Ascending aorta (tissue), 2 donors: Measurements from ENCODE around the gene VSIR. TPM values are rescaled to one million over a fixed set of nuclear protein-coding genes. Genes with fewer than 3 reads are reported as not detected.

ENCODE experiments used
- DNase-seq, 2 donors: peaks; one replicate each; pipeline ENCODE4 v3.0.0-alpha.2; 2019; ENCODE audit warnings: low spot score in 2 of 2
- H3K27ac ChIP-seq, 2 donors: fragments of 200-600 bp; sonication (generic); one replicate each; pipeline ENCODE4 v1.5.1; 2016 to 2017; ENCODE audit warnings: mild to moderate bottlenecking in 1 of 2
- H3K27me3 ChIP-seq: fragments of 200-600 bp; sonication (generic); one replicate; pipeline ENCODE4 v1.5.1; 2017
- H3K36me3 ChIP-seq, 2 donors: fragments of 200-600 bp; sonication (generic); one replicate each; pipeline ENCODE4 v1.5.1; 2016
- H3K4me1 ChIP-seq, 2 donors: fragments of 200-600 bp; sonication (generic); one replicate each; pipeline ENCODE4 v1.5.1; 2016 to 2017; ENCODE audit warnings: mild to moderate bottlenecking in 1 of 2
- H3K4me3 ChIP-seq, 2 donors: fragments of 200-600 bp; sonication (generic); one replicate each; pipeline ENCODE4 v1.5.1; 2016 to 2017; ENCODE audit warnings: mild to moderate bottlenecking in 1 of 2
- H3K9me3 ChIP-seq, 2 donors: fragments of 200-600 bp; sonication (generic); one replicate each; pipeline ENCODE4 v1.5.1; 2016
- intact Hi-C: fragments of 100-400 bp; cut with DNase I; formaldehyde crosslinking; loops from one replicate; pipeline ENCODE4 v1.15.1; 2023
- total RNA-seq: library from RNA; depleted of rRNA; stranded (reverse); fragments of >200 nt; gene quantifications from one replicate; pipeline ENCODE4 v1.1.0, GENCODE V29; 2016
- TF ChIP-seq, protein P1 (sequence below), 3 experiments: fragments of 200-600 bp in 2 of 3; fragments of 450-650 bp in 1 of 3; sonication (generic) in 2 of 3; IDR thresholded peaks; one replicate each; pipeline ENCODE4 v1.5.1; 2016 to 2019; ENCODE audit warnings: antibody characterized with exemption in 3 of 3, mild to moderate bottlenecking in 1 of 3, moderate library complexity in 1 of 3

Gene VSIR
- total RNA-seq, 1 donor from 2014 or later, result 193 TPM

DNA sequence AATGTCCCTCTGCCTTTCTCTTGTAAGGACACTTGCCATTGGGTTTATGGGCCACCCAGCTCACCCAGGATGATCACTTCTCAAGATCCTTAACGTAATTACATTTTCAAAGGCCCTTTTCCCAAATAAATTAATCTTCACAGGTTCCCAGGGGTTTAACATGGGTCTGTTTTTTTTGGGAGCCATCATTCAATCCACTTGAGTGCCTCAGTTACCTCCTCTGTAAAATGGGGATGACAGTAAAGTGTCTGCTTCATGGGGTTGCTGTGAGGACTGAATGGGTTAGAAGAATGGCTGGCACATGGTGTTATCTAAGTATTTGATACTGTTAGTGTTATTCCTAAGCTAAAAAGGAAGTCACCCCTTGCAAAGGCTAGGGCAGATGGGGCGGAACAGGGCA, 61.1 kb downstream of the VSIR start:
- no peak for DNase-seq
- Histone ChIP-seq H3K27me3 (no peaks in the 10 kb centered on the region), H3K4me1 (peaks cover 18 to 31% of the 10 kb centered on the region in 2 donors), H3K27ac (peak overlapping the region; percentile 86 to 89), H3K9me3 (no peaks in the 10 kb centered on the region), H3K4me3 (no peak overlapping the region), H3K36me3 (no peaks in the 10 kb centered on the region)
- intact Hi-C loops, result loop anchor here (5.0 to 10.0 kb wide), 2 partner anchors 183 to 395 kb away; partner anchors contain the start of gene SLC29A3
- TF ChIP-seq, protein P1, sequence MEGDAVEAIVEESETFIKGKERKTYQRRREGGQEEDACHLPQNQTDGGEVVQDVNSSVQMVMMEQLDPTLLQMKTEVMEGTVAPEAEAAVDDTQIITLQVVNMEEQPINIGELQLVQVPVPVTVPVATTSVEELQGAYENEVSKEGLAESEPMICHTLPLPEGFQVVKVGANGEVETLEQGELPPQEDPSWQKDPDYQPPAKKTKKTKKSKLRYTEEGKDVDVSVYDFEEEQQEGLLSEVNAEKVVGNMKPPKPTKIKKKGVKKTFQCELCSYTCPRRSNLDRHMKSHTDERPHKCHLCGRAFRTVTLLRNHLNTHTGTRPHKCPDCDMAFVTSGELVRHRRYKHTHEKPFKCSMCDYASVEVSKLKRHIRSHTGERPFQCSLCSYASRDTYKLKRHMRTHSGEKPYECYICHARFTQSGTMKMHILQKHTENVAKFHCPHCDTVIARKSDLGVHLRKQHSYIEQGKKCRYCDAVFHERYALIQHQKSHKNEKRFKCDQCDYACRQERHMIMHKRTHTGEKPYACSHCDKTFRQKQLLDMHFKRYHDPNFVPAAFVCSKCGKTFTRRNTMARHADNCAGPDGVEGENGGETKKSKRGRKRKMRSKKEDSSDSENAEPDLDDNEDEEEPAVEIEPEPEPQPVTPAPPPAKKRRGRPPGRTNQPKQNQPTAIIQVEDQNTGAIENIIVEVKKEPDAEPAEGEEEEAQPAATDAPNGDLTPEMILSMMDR (IDR thresholded peaks at IDR 0.05), result no peak

DNA sequence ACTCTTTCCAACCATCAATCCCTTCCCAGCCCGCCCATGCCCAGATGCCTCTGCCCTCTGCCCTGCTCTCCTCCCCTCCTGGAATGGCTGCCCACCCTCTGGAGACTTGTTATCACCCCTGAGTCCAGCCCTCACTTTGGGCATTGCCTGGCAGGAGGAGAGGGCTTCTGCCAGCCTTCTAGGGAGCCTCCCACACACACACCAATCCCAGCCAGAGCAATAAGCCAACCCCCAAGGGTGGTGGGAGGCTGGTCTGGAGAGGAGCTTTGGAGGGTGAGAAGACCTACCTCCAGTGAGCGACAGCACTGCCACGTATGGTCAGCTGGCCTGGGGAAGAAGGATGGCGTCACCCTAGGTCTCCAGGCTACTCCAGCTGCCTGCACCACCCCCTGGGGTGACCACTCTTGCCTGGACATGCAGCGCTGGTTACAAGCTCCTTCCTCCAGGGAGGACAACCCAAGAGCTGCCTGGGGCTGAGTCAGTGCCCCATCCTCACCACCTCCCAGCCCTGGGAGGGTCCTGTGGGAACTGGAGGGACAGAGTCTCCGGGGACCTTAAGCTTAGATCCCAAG, 62.2 kb downstream of the VSIR start:
- TF ChIP-seq, protein P1 (IDR thresholded peaks at IDR 0.05), result no peak
- intact Hi-C loops, result loop anchor here (5.0 to 10.0 kb wide), 2 partner anchors 184 to 394 kb away; partner anchors contain the start of gene SLC29A3
- DNase-seq, result no peak
- peaks cover 18 to 30% of the 10 kb centered on the region in 2 donors for H3K4me1 ChIP-seq
- H3K27me3 ChIP-seq, result no peaks in the 10 kb centered on the region
- no peaks in the 10 kb centered on the region for H3K9me3 ChIP-seq
- peak overlapping the region in 1 of 2 donors; percentile 86 for H3K27ac ChIP-seq
- H3K36me3 ChIP-seq, result no peaks in the 10 kb centered on the region
- no peak overlapping the region for H3K4me3 ChIP-seq

DNA sequence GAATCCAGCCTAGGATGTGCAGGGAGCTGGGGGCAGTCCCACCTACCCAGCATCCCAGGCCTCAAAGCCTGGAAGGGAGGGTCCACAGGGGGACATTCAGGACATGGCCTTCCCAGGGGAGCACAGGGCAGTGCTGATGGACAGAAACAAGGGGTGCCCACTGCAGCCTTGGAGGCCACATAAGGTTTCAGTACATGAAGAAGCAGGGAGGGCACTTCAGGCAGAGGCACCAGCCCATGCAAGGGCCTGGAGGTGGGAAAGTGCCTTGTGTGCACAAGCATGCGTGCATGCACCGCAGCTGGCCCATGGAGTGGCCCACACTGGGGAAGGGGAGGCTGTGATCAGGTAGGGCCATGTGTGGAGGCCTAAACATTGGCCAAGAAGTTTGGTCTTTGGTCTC, 62.8 kb downstream of the VSIR start:
- no peaks in the 10 kb centered on the region for H3K27me3 ChIP-seq
- no peak for DNase-seq
- no peaks in the 10 kb centered on the region for H3K9me3 ChIP-seq
- no peak overlapping the region for H3K27ac ChIP-seq
- intact Hi-C loops, result loop anchor here (5.0 to 10.0 kb wide), 2 partner anchors 184 to 393 kb away; partner anchors contain the start of gene SLC29A3
- H3K36me3 ChIP-seq, result no peaks in the 10 kb centered on the region
- H3K4me1 ChIP-seq, result peaks cover 18 to 30% of the 10 kb centered on the region in 2 donors
- no peak overlapping the region for H3K4me3 ChIP-seq
- TF ChIP-seq, protein P1 (IDR thresholded peaks at IDR 0.05), result no peak

DNA sequence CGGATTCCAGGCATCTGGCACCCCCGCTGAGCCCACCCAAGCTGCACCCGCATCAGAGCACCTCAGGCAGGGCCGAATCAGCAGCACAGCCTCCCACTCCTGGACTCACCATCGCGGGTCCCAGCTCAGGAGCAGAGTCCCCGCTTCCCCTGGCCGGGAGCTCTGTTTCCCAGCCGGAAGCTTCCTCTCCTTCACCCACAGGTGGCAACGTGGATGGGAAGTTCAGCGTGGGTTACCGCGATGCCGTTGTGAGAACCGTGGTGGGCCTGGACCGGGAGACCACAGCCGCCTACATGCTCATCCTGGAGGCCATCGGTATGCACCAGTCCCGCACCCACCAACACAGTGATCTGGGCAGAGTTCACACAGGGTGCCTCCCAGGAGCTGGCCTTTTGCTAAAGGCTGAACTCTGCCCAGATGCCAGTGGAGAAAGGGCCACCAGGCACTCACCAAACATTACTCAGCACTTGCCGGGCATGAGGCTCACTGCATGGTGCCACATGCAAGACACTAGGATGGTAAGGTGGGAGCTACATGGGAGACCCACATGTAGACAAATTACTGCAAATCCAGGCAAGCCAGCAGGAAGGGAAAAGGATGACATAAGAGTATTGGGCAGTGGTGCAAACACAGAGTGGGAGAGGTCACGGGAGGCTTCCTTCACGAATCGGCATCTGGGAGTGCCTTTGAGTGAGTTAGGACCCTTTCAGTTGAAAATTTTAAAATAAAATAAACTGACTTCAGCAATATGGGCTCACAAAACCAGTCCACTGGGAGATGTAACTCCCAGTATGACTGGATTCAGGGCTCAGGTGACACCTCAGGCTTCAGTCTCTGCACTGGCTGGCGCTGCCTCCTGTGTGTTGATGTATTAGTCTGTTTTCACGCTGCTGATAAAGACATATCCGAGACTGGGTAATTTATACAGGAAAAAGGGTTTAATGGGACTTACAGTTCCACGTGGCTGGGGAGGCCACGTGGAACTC, 64.1 kb downstream of the VSIR start:
- TF ChIP-seq, protein P1 (IDR thresholded peaks at IDR 0.05), result no peak
- intact Hi-C loops, result loop anchor here (1.0 kb wide), 1 partner anchor 325 kb away; no protein-coding TSS in a partner anchor
- no peak overlapping the region for H3K27ac ChIP-seq
- no peak overlapping the region for H3K4me3 ChIP-seq
- H3K36me3 ChIP-seq, result no peaks in the 10 kb centered on the region
- no peak for DNase-seq
- H3K4me1 ChIP-seq, result peaks cover 13 to 16% of the 10 kb centered on the region in 2 donors
- no peaks in the 10 kb centered on the region for H3K9me3 ChIP-seq
- no peaks in the 10 kb centered on the region for H3K27me3 ChIP-seq

DNA sequence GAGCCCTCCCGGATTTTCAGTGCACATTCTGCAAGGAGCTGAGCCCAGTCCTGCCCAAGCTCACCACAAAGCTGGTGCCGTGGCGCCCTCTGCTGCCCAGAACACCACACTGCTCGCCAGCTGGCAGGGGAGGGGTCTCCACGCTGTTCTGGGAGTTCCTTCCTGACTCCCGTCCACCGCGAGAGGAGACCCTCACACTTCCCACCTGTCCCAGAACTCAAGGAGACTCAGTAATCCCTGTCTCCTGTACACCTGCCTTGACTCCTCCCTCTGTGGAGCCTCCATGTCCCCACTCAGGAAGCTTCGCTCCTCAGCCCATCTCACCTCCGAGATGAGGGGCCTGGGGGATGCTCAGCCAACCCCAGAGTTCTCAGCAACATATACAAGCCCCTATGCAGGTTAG, 65.0 kb downstream of the VSIR start:
- no peak overlapping the region for H3K4me3 ChIP-seq
- H3K4me1 ChIP-seq, result peaks cover 6 to 7% of the 10 kb centered on the region in 2 donors
- peak in 1 of 2 donors; percentile 74 for DNase-seq
- intact Hi-C loops, result loop anchor here (1.0 kb wide), 1 partner anchor 324 kb away; no protein-coding TSS in a partner anchor
- H3K27me3 ChIP-seq, result no peaks in the 10 kb centered on the region
- H3K27ac ChIP-seq, result no peak overlapping the region
- no peaks in the 10 kb centered on the region for H3K36me3 ChIP-seq
- TF ChIP-seq, protein P1 (IDR thresholded peaks at IDR 0.05), result peak; percentile 65 to 70 (median 69)
- no peaks in the 10 kb centered on the region for H3K9me3 ChIP-seq
